Body of pancreas (tissue), 4 donors: Measurements from ENCODE around the gene EVL.
"Not testable (repeated sequence)": the region's sequence is repeated elsewhere in the genome, so short reads cannot be mapped to it uniquely, and the experiment has no call there.

Source experiments
- CTCF ChIP-seq, 7 experiments: fragments of 450-650 bp in 4 of 7; fragments of 200-600 bp in 3 of 7; sonication (generic) in 3 of 7; IDR thresholded peaks; one replicate each; pipeline ENCODE4 v1.5.1; 2016 to 2019; ENCODE audit warnings: antibody characterized with exemption in 7 of 7
- POLR2A ChIP-seq, 3 donors: fragments of 450-650 bp; IDR thresholded peaks; one replicate each; pipeline ENCODE4 v1.6.1; 2016; ENCODE audit warnings: antibody characterized with exemption in 3 of 3, mild to moderate bottlenecking in 2 of 3

GRCh38 chr14:100157548-100158232 lies 92.5 kb downstream of the EVL start:
- TF ChIP-seq CTCF, POLR2A (IDR thresholded peaks at IDR 0.05): not testable (repeated sequence)
